Cerebellar cortex (tissue), 1 donor: Measurements from ENCODE around the gene CD47.
A peak's percentile ranks its signal among the peaks of the same experiment; 100 is the strongest.

ENCODE experiments used
- DNase-seq: peaks from one replicate; pipeline ENCODE4 v3.0.0-alpha.2; 2015; ENCODE audit warnings: low spot score

The CD47 gene

GRCh38 chr3:108090701-108091497 lies at the start of gene CD47:
TSS of gene CD47 (minus strand) at chr3:108091031. CDS start at chr3:108090908, 123 bp downstream.
- peak; percentile 79 for DNase-seq

GRCh38 chr3:108137460-108137814 lies 46.6 kb upstream of the CD47 start:
- DNase-seq, result no peak

- DNase-seq, result no peak
Measured at GRCh38 chr3:108136561-108137459, 46.0 kb upstream of the CD47 start.

GRCh38 chr3:108134555-108134880 lies 43.7 kb upstream of the CD47 start:
- no peak for DNase-seq

GRCh38 chr3:108133858-108134554 lies 43.2 kb upstream of the CD47 start:
- DNase-seq, result no peak

GRCh38 chr3:108133048-108133369 lies 42.2 kb upstream of the CD47 start:
- no peak for DNase-seq

GRCh38 chr3:108131475-108132134 lies 40.8 kb upstream of the CD47 start:
- DNase-seq, result no peak

- DNase-seq, result no peak
Measured at GRCh38 chr3:108130701-108131474, 40.1 kb upstream of the CD47 start.

GRCh38 chr3:108130236-108130635 lies 39.4 kb upstream of the CD47 start:
- no peak for DNase-seq

- no peak for DNase-seq
Measured at GRCh38 chr3:108127301-108127988, 36.6 kb upstream of the CD47 start.

- DNase-seq, result no peak
Measured at GRCh38 chr3:108126348-108126747, 35.5 kb upstream of the CD47 start.

- DNase-seq, result no peak
Measured at GRCh38 chr3:108125550-108126071, 34.8 kb upstream of the CD47 start.

GRCh38 chr3:108125153-108125543 lies 34.3 kb upstream of the CD47 start:
- DNase-seq, result no peak

- no peak for DNase-seq
Measured at GRCh38 chr3:108124337-108125152, 33.7 kb upstream of the CD47 start.

- DNase-seq, result no peak
Measured at GRCh38 chr3:108123326-108123725, 32.5 kb upstream of the CD47 start.

GRCh38 chr3:108122276-108122675 lies 31.4 kb upstream of the CD47 start:
- DNase-seq, result no peak

GRCh38 chr3:108119398-108120104 lies 28.7 kb upstream of the CD47 start:
- no peak for DNase-seq

GRCh38 chr3:108118038-108118768 lies 27.4 kb upstream of the CD47 start:
- no peak for DNase-seq
